Esophagus squamous epithelium (tissue), 5 donors: ENCODE measurements around the gene TFCP2L1. TPM values are rescaled to one million over a fixed set of nuclear protein-coding genes. Genes with fewer than 3 reads are reported as not detected.

Source experiments
- DNase-seq: peaks from one replicate; lab custom pipeline; 2025; lab: John Stamatoyannopoulos, UW
- H3K27ac ChIP-seq, 4 donors: fragments of 200-600 bp; sonication (generic); one replicate each; pipeline ENCODE4 v1.5.1; 2016 to 2019; ENCODE audit warnings: mild to moderate bottlenecking in 1 of 4
- H3K27me3 ChIP-seq, 4 donors: fragments of 200-600 bp; sonication (generic); 1 replicate in 3 of 4; 2 replicates in 1 of 4; pipeline versions ENCODE4 v1.5.1 to v1.6.0; 2017 to 2021; ENCODE audit warnings: antibody characterized with exemption in 1 of 4
- H3K36me3 ChIP-seq, 3 donors: fragments of 200-600 bp; sonication (generic); one replicate each; pipeline ENCODE4 v1.5.1; 2016 to 2019
- H3K4me1 ChIP-seq, 3 donors: fragments of 200-600 bp; sonication (generic); one replicate each; pipeline ENCODE4 v1.5.1; 2017 to 2019
- H3K4me3 ChIP-seq, 4 donors: fragments of 200-600 bp; sonication (generic); 1 replicate in 3 of 4; 2 replicates in 1 of 4; pipeline ENCODE4 v1.5.1; 2016 to 2019; ENCODE audit warnings: mild to moderate bottlenecking in 2 of 4, moderate library complexity in 1 of 4
- H3K9me3 ChIP-seq, 3 donors: fragments of 200-600 bp; sonication (generic); one replicate each; pipeline ENCODE4 v1.5.1; 2016 to 2019
- POLR2A ChIP-seq, 4 donors: fragments of 450-650 bp; IDR thresholded peaks; one replicate each; pipeline ENCODE4 v1.6.1; 2017; ENCODE audit warnings: antibody characterized with exemption in 4 of 4, mild to moderate bottlenecking in 4 of 4, moderate library complexity in 3 of 4
- WGBS, 2 donors: methylation state at CpG; one replicate each; pipeline ENCODE4 v1.1.5; 2018; 5-methylcytosine and 5-hydroxymethylcytosine counted together
- intact Hi-C: fragments of 100-400 bp; cut with DNase I; formaldehyde crosslinking; loops from one replicate; pipeline ENCODE4 v1.15.0; 2022
- total RNA-seq, 4 donors: library from RNA; depleted of rRNA; stranded (reverse); fragments of >200 nt; gene quantifications; one replicate each; pipeline ENCODE4 v1.1.0, GENCODE V29; 2016
- TF ChIP-seq, protein P1 (sequence below), 6 experiments: fragments of 450-650 bp in 4 of 6; fragments of 200-600 bp in 2 of 6; sonication (generic) in 2 of 6; IDR thresholded peaks; one replicate each; pipeline ENCODE4 v1.5.1; 2016 to 2019; ENCODE audit warnings: antibody characterized with exemption in 6 of 6, mild to moderate bottlenecking in 4 of 6, moderate library complexity in 4 of 6
- donor health status: DM: yes; HTN: yes; CAD: no.

Gene TFCP2L1
- total RNA-seq, 4 donors from 2014 or later, result 17.9 to 39.7 (median 24.0) TPM

- no peaks in the 10 kb centered on the region for H3K9me3 ChIP-seq
- TF ChIP-seq POLR2A (IDR thresholded peaks at IDR 0.05), result no peak
- TF ChIP-seq, protein P1, sequence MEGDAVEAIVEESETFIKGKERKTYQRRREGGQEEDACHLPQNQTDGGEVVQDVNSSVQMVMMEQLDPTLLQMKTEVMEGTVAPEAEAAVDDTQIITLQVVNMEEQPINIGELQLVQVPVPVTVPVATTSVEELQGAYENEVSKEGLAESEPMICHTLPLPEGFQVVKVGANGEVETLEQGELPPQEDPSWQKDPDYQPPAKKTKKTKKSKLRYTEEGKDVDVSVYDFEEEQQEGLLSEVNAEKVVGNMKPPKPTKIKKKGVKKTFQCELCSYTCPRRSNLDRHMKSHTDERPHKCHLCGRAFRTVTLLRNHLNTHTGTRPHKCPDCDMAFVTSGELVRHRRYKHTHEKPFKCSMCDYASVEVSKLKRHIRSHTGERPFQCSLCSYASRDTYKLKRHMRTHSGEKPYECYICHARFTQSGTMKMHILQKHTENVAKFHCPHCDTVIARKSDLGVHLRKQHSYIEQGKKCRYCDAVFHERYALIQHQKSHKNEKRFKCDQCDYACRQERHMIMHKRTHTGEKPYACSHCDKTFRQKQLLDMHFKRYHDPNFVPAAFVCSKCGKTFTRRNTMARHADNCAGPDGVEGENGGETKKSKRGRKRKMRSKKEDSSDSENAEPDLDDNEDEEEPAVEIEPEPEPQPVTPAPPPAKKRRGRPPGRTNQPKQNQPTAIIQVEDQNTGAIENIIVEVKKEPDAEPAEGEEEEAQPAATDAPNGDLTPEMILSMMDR (IDR thresholded peaks at IDR 0.05), result no peak
- H3K27ac ChIP-seq, result peak overlapping the region; percentile 49 to 92 (median 86)
- peaks cover 0 to 59% (median 0%) of the 10 kb centered on the region in 3 donors for H3K4me1 ChIP-seq
- H3K36me3 ChIP-seq, result peaks cover 0 to 33% (median 0%) of the 10 kb centered on the region in 3 donors
- no peak for DNase-seq
- 35 to 37% methylated on average over 6 to 13 of the region's 13 CpGs for WGBS, 2 donors
- peak overlapping the region; percentile 59 to 78 (median 76) for H3K4me3 ChIP-seq
- intact Hi-C loops, result no loop called here
- H3K27me3 ChIP-seq, result peaks cover 0 to 44% (median 0%) of the 10 kb centered on the region in 4 donors
Measured at GRCh38 chr2:121282800-121283385, 2.1 kb downstream of the TFCP2L1 start.

DNA sequence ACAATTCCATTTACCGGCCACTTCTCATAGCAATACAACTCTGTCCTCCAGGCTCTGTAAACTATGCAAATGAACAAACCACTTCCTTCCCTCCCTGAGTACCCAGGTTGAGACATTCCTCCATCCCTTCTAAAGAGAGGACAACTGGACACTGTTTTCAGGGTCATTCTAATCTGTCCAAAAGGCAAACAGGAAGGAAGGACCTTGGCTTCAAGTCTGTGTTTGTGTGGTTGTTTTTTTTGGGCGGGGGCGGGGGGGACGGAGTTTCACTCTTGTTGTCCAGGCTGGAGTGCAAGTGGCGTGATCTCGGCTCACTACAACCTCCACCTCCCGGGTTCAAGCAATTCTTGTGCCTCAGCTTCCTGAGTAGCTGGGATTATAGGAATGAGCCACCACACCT is 3.3 kb downstream of the TFCP2L1 start:
- no peak for TF ChIP-seq POLR2A (IDR thresholded peaks at IDR 0.05)
- TF ChIP-seq, protein P1 (IDR thresholded peaks at IDR 0.05), result no peak
- H3K4me3 ChIP-seq, result no peak overlapping the region

DNA sequence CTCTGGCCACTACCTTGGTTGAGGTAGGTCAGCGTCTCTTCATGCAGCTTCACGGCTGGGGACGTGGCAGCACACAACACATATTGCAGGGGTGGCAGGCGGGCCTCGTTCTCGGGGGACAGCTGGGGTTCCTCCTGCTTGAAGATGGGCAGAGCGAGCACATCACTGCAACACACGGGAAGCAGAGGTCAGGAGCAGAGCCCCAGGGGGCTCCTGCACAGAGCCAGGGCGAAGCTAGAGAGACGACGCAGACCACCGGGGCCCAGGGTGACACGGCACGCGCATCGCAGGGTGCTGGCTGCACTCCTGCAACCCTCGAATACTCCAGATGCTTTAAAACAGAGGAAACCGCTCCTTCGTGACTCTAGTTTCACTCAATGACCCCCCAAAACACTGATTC is 3.9 kb downstream of the TFCP2L1 start:
- H3K9me3 ChIP-seq, result no peaks in the 10 kb centered on the region
- H3K4me3 ChIP-seq, result no peak overlapping the region
- WGBS, 2 donors, result 87 to 90% methylated on average over 8 to 9 of the region's 19 CpGs
- DNase-seq, result no peak
- H3K27ac ChIP-seq, result no peak overlapping the region
- peaks cover 0 to 42% (median 0%) of the 10 kb centered on the region in 4 donors for H3K27me3 ChIP-seq
- TF ChIP-seq, protein P1 (IDR thresholded peaks at IDR 0.05), result no peak
- no peak for TF ChIP-seq POLR2A (IDR thresholded peaks at IDR 0.05)
- peaks cover 0 to 51% (median 0%) of the 10 kb centered on the region in 3 donors for H3K4me1 ChIP-seq
- H3K36me3 ChIP-seq, result peaks cover 0 to 39% (median 0%) of the 10 kb centered on the region in 3 donors
- intact Hi-C loops, result no loop called here

More for the DNA sequence above, 3.3 kb downstream of the TFCP2L1 start:
- Histone ChIP-seq H3K36me3 (peaks cover 0 to 33% (median 0%) of the 10 kb centered on the region in 3 donors), H3K27ac (peak overlapping the region in 1 of 4 donors; percentile 80), H3K27me3 (peaks cover 0 to 44% (median 0%) of the 10 kb centered on the region in 4 donors), H3K9me3 (no peaks in the 10 kb centered on the region), H3K4me1 (peaks cover 0 to 57% (median 0%) of the 10 kb centered on the region in 3 donors)
- no peak for DNase-seq
- 77 to 83% methylated on average over 4 to 5 of the region's 7 CpGs for WGBS, 2 donors
- intact Hi-C loops, result no loop called here

DNA sequence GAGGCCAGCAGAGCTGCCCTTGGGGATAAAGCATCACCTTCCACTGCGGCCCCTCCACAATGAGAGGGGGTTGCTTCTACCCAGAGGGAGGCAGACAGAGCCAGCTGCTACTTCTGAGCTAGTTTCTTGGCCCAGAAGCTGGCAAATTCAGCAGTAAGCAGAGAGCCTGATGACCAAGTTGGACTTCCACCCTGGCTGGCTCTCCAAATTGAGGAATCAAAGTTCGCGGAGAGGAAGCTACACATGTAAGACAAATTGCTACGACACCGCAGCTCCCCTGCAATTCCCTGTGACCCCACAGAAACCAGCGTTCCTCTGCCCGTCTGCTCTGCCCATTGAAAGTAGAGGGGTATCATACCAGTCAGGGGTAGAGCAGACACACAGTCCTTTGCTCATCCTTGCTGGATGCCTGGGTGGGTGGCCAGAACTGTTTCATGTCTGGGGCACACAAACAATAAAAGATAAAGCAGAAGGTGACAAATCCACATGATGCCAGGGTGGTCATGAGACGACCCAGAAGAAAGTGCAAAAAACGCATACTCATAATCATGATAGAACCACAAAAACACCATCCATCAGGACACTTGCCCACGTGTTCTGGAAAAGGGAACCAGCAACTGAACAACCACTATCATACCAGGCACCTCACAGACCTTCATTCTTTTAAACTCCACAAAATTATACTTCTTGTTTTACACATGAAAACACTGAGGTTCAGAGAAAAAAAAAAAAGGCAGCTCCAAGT is 5.4 kb downstream of the TFCP2L1 start:
- Histone ChIP-seq H3K27ac (no peak overlapping the region), H3K4me1 (peaks cover 0 to 37% (median 0%) of the 10 kb centered on the region in 3 donors), H3K9me3 (no peaks in the 10 kb centered on the region), H3K36me3 (peaks cover 0 to 54% (median 0%) of the 10 kb centered on the region in 3 donors), H3K4me3 (no peak overlapping the region), H3K27me3 (peaks cover 0 to 28% (median 0%) of the 10 kb centered on the region in 4 donors)
- intact Hi-C loops, result no loop called here
- DNase-seq, result no peak
- 75 to 87% methylated on average over 3 to 8 of the region's 10 CpGs for WGBS, 2 donors
- TF ChIP-seq POLR2A (IDR thresholded peaks at IDR 0.05), result no peak
- TF ChIP-seq, protein P1 (IDR thresholded peaks at IDR 0.05), result no peak

DNA sequence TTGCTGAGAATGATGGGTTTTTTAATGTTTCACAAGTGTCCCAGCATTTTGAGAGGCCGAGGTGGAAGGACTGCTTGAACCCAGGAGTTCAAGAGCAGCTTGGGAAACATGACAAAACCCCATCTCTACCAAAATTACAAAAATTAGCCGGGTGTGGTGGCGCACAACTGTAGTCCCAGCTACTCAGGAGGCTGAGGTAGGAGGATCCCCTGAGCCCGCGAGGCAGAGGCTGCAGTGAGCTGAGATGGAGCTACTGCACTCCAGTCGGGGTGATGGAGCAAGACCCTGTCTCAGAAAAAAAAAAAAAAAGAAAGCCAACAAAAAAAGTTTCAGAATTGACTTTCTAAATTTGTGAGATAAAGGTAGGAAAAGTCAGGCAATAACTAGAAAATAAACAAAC is 8.7 kb downstream of the TFCP2L1 start:
- Histone ChIP-seq H3K36me3 (peaks cover 0 to 60% (median 0%) of the 10 kb centered on the region in 3 donors), H3K27me3 (peaks cover 0 to 3% (median 0%) of the 10 kb centered on the region in 4 donors), H3K27ac (no peak overlapping the region), H3K4me1 (peaks cover 3 to 29% (median 7%) of the 10 kb centered on the region in 3 donors), H3K4me3 (no peak overlapping the region), H3K9me3 (no peaks in the 10 kb centered on the region)
- no peak for DNase-seq
- intact Hi-C loops, result no loop called here
- WGBS, 2 donors, result 88 to 93% methylated on average over 6 of the region's 6 CpGs
- no peak for TF ChIP-seq POLR2A (IDR thresholded peaks at IDR 0.05)
- TF ChIP-seq, protein P1 (IDR thresholded peaks at IDR 0.05), result no peak
